Colonic mucosa (tissue), 4 donors: ENCODE measurements around the gene AGBL4. TPM values are rescaled to one million over a fixed set of nuclear protein-coding genes. Genes with fewer than 3 reads are reported as not detected.

Experiments used
- DNase-seq: peaks from one replicate; pipeline ENCODE4 v3.0.0-alpha.2; 2020
- H3K27ac ChIP-seq: fragments of 200-600 bp; one replicate; pipeline ENCODE4 v1.8.0; 2021
- H3K27me3 ChIP-seq: fragments of 200-600 bp; one replicate; pipeline ENCODE4 v1.8.0; 2021
- H3K36me3 ChIP-seq: fragments of 200-600 bp; one replicate; pipeline ENCODE4 v1.8.0; 2021
- H3K4me1 ChIP-seq: fragments of 200-600 bp; one replicate; pipeline ENCODE4 v1.8.0; 2021; ENCODE audit warnings: mild to moderate bottlenecking
- H3K4me3 ChIP-seq: fragments of 200-600 bp; one replicate; pipeline ENCODE4 v1.8.0; 2021
- H3K9ac ChIP-seq, 2 donors: one replicate each; pipeline ENCODE4 v1.7.0; 2013; ENCODE audit warnings: control low read depth in 2 of 2, low read depth in 2 of 2, low read length in 2 of 2
- H3K9me3 ChIP-seq: fragments of 200-600 bp; one replicate; pipeline ENCODE4 v1.8.0; 2021
- CTCF ChIP-seq: fragments of 200-600 bp; IDR thresholded peaks from one replicate; pipeline ENCODE4 v1.8.0; 2022; ENCODE audit warnings: antibody characterized with exemption, mild to moderate bottlenecking
- intact Hi-C: fragments of 100-400 bp; cut with DNase I; formaldehyde crosslinking; loops from one replicate; pipeline ENCODE4 v1.14.1; 2022
- total RNA-seq, 2 donors: library from RNA; stranded (reverse); fragmentation: NEBNext Ultra II Directional in 1 of 2; extraction: Animal tissue kit (Norgen Biotek cat#: 25700) in 1 of 2; gene quantifications; one replicate each; pipeline ENCODE4 v1.2.1, GENCODE V29; 2021
- donor health status: healthy.
- donor health status: DM: no; HTN: no; CAD: no.
- donor health status: DM: no; HTN: no; CAD: no.

AGBL4 gene
- total RNA-seq, 2 donors from 2014 or later = 0.24 to 0.30 TPM

GRCh38 chr1:48943393-48943792, 1080.4 kb downstream of the AGBL4 start:
- H3K4me1 ChIP-seq = no peaks in the 10 kb centered on the region
- no peak for TF ChIP-seq CTCF
- no peaks in the 10 kb centered on the region for H3K9me3 ChIP-seq
- H3K27me3 ChIP-seq = no peaks in the 10 kb centered on the region
- no peak overlapping the region for H3K9ac ChIP-seq
- no peaks in the 10 kb centered on the region for H3K36me3 ChIP-seq
- H3K4me3 ChIP-seq = no peak overlapping the region
- intact Hi-C loops = no loop called here
- no peak for DNase-seq
- H3K27ac ChIP-seq = no peak overlapping the region

GRCh38 chr1:48940962-48941732, 1082.6 kb downstream of the AGBL4 start:
- DNase-seq = no peak
- H3K27ac ChIP-seq = no peak overlapping the region
- no peak overlapping the region for H3K9ac ChIP-seq
- TF ChIP-seq CTCF = no peak
- H3K4me3 ChIP-seq = no peak overlapping the region
- H3K36me3 ChIP-seq = no peaks in the 10 kb centered on the region
- intact Hi-C loops = no loop called here
- no peaks in the 10 kb centered on the region for H3K4me1 ChIP-seq
- no peaks in the 10 kb centered on the region for H3K27me3 ChIP-seq
- H3K9me3 ChIP-seq = no peaks in the 10 kb centered on the region

GRCh38 chr1:48940354-48940753, 1083.4 kb downstream of the AGBL4 start:
- no peak for TF ChIP-seq CTCF
- Histone ChIP-seq H3K4me3 (no peak overlapping the region), H3K27me3 (no peaks in the 10 kb centered on the region), H3K9me3 (no peaks in the 10 kb centered on the region), H3K4me1 (no peaks in the 10 kb centered on the region), H3K27ac (no peak overlapping the region), H3K36me3 (no peaks in the 10 kb centered on the region), H3K9ac (no peak overlapping the region)
- intact Hi-C loops = no loop called here
- no peak for DNase-seq

GRCh38 chr1:48939828-48940227, 1083.9 kb downstream of the AGBL4 start:
- no peak for TF ChIP-seq CTCF
- Histone ChIP-seq H3K4me3 (no peak overlapping the region), H3K27me3 (no peaks in the 10 kb centered on the region), H3K9me3 (no peaks in the 10 kb centered on the region), H3K9ac (no peak overlapping the region), H3K4me1 (no peaks in the 10 kb centered on the region), H3K27ac (no peak overlapping the region), H3K36me3 (no peaks in the 10 kb centered on the region)
- no peak for DNase-seq
- intact Hi-C loops = no loop called here

- intact Hi-C loops = no loop called here
- TF ChIP-seq CTCF = no peak
Observed at GRCh38 chr1:48939042-48939441, 1084.7 kb downstream of the AGBL4 start.

More at GRCh38 chr1:48939042-48939441, 1084.7 kb downstream of the AGBL4 start:
- no peaks in the 10 kb centered on the region for H3K27me3 ChIP-seq
- DNase-seq = no peak
- no peak overlapping the region for H3K4me3 ChIP-seq
- H3K36me3 ChIP-seq = no peaks in the 10 kb centered on the region
- no peaks in the 10 kb centered on the region for H3K4me1 ChIP-seq
- no peak overlapping the region for H3K9ac ChIP-seq
- H3K27ac ChIP-seq = no peak overlapping the region
- H3K9me3 ChIP-seq = no peaks in the 10 kb centered on the region
